Measurements from ENCODE around the gene ATP10A. TPM values are rescaled to one million over a fixed set of nuclear protein-coding genes. Genes with fewer than 3 reads are reported as not detected.

ATP10A gene
- total and polyA plus RNA-seq, 2 of the 8 experiments (the other 6 are each of a cell fraction or from before 2014, with no cell fraction given): 2.0 to 2.8 TPM

GRCh38 chr15:25811481-25811906, 51.6 kb downstream of the ATP10A start:
- Histone ChIP-seq H3K4me3 (ENCODE audit: extremely low read depth in 1 of 4, insufficient read depth in 2 of 4, low read depth in 3 of 4, low read length in 4 of 4) (no peak overlapping the region), H3K36me3 (ENCODE audit: control insufficient read depth in 2 of 4, insufficient read depth in 4 of 4, low read length in 3 of 4) (no peaks in the 10 kb centered on the region), H3K4me2 (ENCODE audit: insufficient read depth in 1 of 2, low read depth in 2 of 2, low read length in 2 of 2) (no peak overlapping the region), H4K20me1 (replicated peaks in 1 of 2; ENCODE audit: control insufficient read depth in 1 of 2, insufficient read depth in 2 of 2, low read length in 2 of 2) (no peaks in the 10 kb centered on the region), H3K79me1 (ENCODE audit: low read depth, low read length) (no peaks in the 10 kb centered on the region; the same call in 1 of the 2 replicates), H4K91ac (replicated peaks; ENCODE audit: insufficient read length, low read length) (peak overlapping the region; percentile 18), H2AFZ (ENCODE audit: low read length) (no peak overlapping the region), H2BK5ac (ENCODE audit: low read depth, low read length) (no peak overlapping the region; the same call in 1 of the 2 replicates), H3K79me2 (ENCODE audit: control insufficient read depth in 1 of 2, insufficient read depth in 2 of 2, low read length in 2 of 2) (no peaks in the 10 kb centered on the region), H3K9ac (replicated peaks in 1 of 4; ENCODE audit: extremely low read depth in 1 of 4, low read depth in 3 of 4, low read length in 3 of 4) (no peak overlapping the region), H4K5ac (ENCODE audit: insufficient read length, low read depth, low read length) (no peak overlapping the region), H3K4me1 (replicated peaks in 1 of 4; ENCODE audit: control insufficient read depth in 3 of 4, insufficient read depth in 4 of 4, low read length in 3 of 4) (peaks cover 0 to 10% (median 8%) of the 10 kb centered on the region in 4 experiments; a peak in 4 of 7 replicates), H2AK5ac (ENCODE audit: low read depth, low read length) (peak overlapping the region; percentile 69; the same call in 1 of the 2 replicates), H3K23me2 (ENCODE audit: low read depth, low read length) (no peaks in the 10 kb centered on the region), H3K27ac (ENCODE audit: low read depth, low read length) (no peak overlapping the region), H3K9me3 (ENCODE audit: insufficient read depth in 2 of 2, low read depth in 1 of 2, low read length in 1 of 2) (no peaks in the 10 kb centered on the region), H3K27me3 (replicated peaks in 1 of 4; ENCODE audit: control insufficient read depth in 3 of 4, extremely low read depth in 1 of 4, insufficient read depth in 3 of 4, low read length in 3 of 4) (no peaks in the 10 kb centered on the region), H4K8ac (ENCODE audit: extremely low read depth, insufficient read depth, low read length) (no peak overlapping the region), H3K18ac (ENCODE audit: extremely low read depth, low read length) (no peak overlapping the region), H3K4ac (replicated peaks; ENCODE audit: insufficient read length, low read depth, low read length) (no peak overlapping the region), H2BK20ac (ENCODE audit: low read length) (0 out of 2 replicates have a peak overlapping the region, but pooled peaks have one; percentile 3), H2BK120ac (replicated peaks; ENCODE audit: low read depth, low read length) (no peak overlapping the region), H3K23ac (ENCODE audit: insufficient read length) (no peak overlapping the region), H2BK12ac (ENCODE audit: low read depth, low read length) (no peak overlapping the region; the same call in 1 of the 2 replicates), H3K14ac (ENCODE audit: insufficient read length) (no peak overlapping the region), H3K56ac (replicated peaks; ENCODE audit: insufficient read length, low read depth, low read length) (no peak overlapping the region), H2BK15ac (ENCODE audit: low read length) (0 out of 2 replicates have a peak overlapping the region, but pooled peaks have one; percentile 13)
- ChIA-PET CTCF (ENCODE audit: partially characterized antibody) (interaction anchor here (0.5 to 2.6 kb wide), 2 partner anchors 28 to 303 kb away, joined by 4 to 10 read pairs; no protein-coding TSS in a partner anchor), POLR2A (ENCODE audit: partially characterized antibody) (interaction anchor here (0.8 kb wide), 1 partner anchor 8 kb away, joined by 3 read pairs; no protein-coding TSS in a partner anchor)
- FAIRE-seq (no peak), DNase-seq (ENCODE audit: low read depth in 1 of 2, low spot score in 2 of 2) (no peak)
- 87% methylated on average over 9 of the region's 9 CpGs; no CpG with 5 or more reads in 1 of the 2 experiments for WGBS, 2 experiments (ENCODE audit: extremely low coverage in 1 of 2, insufficient coverage in 1 of 2, insufficient read length in 1 of 2, insufficient replicate concordance in 2 of 2, low coverage in 1 of 2, low lambda C conversion rate in 2 of 2, missing lambda C conversion rate in 1 of 2)
- no peak for TF ChIP-seq SIRT6 (IDR thresholded peaks at IDR 0.05; ENCODE audit: low read length)
- no peak for TF ChIP-seq RAD21 (IDR thresholded peaks at IDR 0.05 in 1 of 2, conservative IDR thresholded peaks at IDR 0.05 in 1 of 2; ENCODE audit: low read depth in 2 of 2, low read length in 2 of 2)
- no peak for TF ChIP-seq SP2 (IDR thresholded peaks at IDR 0.05; ENCODE audit: low read length)
- no peak for TF ChIP-seq RXRA (IDR thresholded peaks at IDR 0.05; ENCODE audit: insufficient read depth, low read depth, low read length)
- TF ChIP-seq SP4 (IDR thresholded peaks at IDR 0.05; ENCODE audit: low read length): no peak
- TF ChIP-seq TBP (IDR thresholded peaks at IDR 0.05; ENCODE audit: low read depth, low read length): no peak
- TF ChIP-seq POU5F1 (IDR thresholded peaks at IDR 0.05; ENCODE audit: low read depth, low read length): no peak
- TF ChIP-seq CHD1 (IDR thresholded peaks at IDR 0.05; ENCODE audit: low read depth, low read length): no peak
- no peak for TF ChIP-seq JUND (IDR thresholded peaks at IDR 0.05; ENCODE audit: low read length)

Measured in H1 (cell line).